ENCODE measurements around the gene RRAGA. TPM values are rescaled to one million over a fixed set of nuclear protein-coding genes. Genes with fewer than 3 reads are reported as not detected.

Gene RRAGA
- total and polyA plus RNA-seq, 2 of the 8 experiments (the other 6 are each of a cell fraction or from before 2014, with no cell fraction given) = 45.6 to 46.5 TPM

DNA sequence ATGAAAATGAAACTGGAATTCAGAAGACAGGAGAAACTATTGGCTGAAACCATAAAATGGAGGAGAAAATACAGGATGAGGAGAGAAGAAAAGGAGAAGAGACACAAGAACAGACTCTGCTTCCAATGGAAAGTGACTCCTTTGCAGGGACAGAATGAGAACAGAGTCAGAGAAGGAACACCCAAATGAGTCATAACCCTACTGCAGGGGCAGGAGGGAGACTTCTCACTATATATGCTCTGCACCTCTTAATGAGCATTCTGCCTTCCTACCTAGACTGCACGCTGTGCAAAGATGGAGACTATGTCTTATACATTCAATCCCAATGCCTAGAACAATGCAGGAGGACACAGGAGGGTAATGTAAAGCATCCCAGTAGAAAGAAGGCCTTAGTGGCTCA lies 18.3 kb upstream of the RRAGA start:
- Histone ChIP-seq H3K23me2 (ENCODE audit: low read depth, low read length) (no peaks in the 10 kb centered on the region), H4K8ac (ENCODE audit: extremely low read depth, insufficient read depth, low read length) (no peak overlapping the region), H4K91ac (replicated peaks; ENCODE audit: insufficient read length, low read length) (no peak overlapping the region), H3K23ac (ENCODE audit: insufficient read length) (no peak overlapping the region), H4K20me1 (replicated peaks in 1 of 2; ENCODE audit: control insufficient read depth in 1 of 2, insufficient read depth in 2 of 2, low read length in 2 of 2) (no peaks in the 10 kb centered on the region), H3K14ac (ENCODE audit: insufficient read length) (no peak overlapping the region), H3K27ac (ENCODE audit: low read depth, low read length) (no peak overlapping the region), H2AK5ac (ENCODE audit: low read depth, low read length) (no peak overlapping the region), H2BK15ac (ENCODE audit: low read length) (no peak overlapping the region), H3K79me2 (ENCODE audit: control insufficient read depth in 1 of 2, insufficient read depth in 2 of 2, low read length in 2 of 2) (no peaks in the 10 kb centered on the region), H3K56ac (replicated peaks; ENCODE audit: insufficient read length, low read depth, low read length) (no peak overlapping the region), H3K36me3 (ENCODE audit: control insufficient read depth in 2 of 4, insufficient read depth in 4 of 4, low read length in 3 of 4) (no peaks in the 10 kb centered on the region), H3K4me3 (ENCODE audit: extremely low read depth in 1 of 4, insufficient read depth in 2 of 4, low read depth in 3 of 4, low read length in 4 of 4) (no peak overlapping the region), H3K79me1 (ENCODE audit: low read depth, low read length) (no peaks in the 10 kb centered on the region), H3K18ac (ENCODE audit: extremely low read depth, low read length) (no peak overlapping the region), H3K27me3 (replicated peaks in 1 of 4; ENCODE audit: control insufficient read depth in 3 of 4, extremely low read depth in 1 of 4, insufficient read depth in 3 of 4, low read length in 3 of 4) (no peaks in the 10 kb centered on the region), H2BK120ac (replicated peaks; ENCODE audit: low read depth, low read length) (no peak overlapping the region), H3K9me3 (ENCODE audit: insufficient read depth in 2 of 2, low read depth in 1 of 2, low read length in 1 of 2) (no peaks in the 10 kb centered on the region), H2BK12ac (ENCODE audit: low read depth, low read length) (no peak overlapping the region), H2BK20ac (ENCODE audit: low read length) (no peak overlapping the region), H3K4me2 (ENCODE audit: insufficient read depth in 1 of 2, low read depth in 2 of 2, low read length in 2 of 2) (no peak overlapping the region), H3K4me1 (replicated peaks in 1 of 4; ENCODE audit: control insufficient read depth in 3 of 4, insufficient read depth in 4 of 4, low read length in 3 of 4) (no peaks in the 10 kb centered on the region), H4K5ac (ENCODE audit: insufficient read length, low read depth, low read length) (no peak overlapping the region), H2AFZ (ENCODE audit: low read length) (no peak overlapping the region), H3K9ac (replicated peaks in 1 of 4; ENCODE audit: extremely low read depth in 1 of 4, low read depth in 3 of 4, low read length in 3 of 4) (no peak overlapping the region), H2BK5ac (ENCODE audit: low read depth, low read length) (no peak overlapping the region), H3K4ac (replicated peaks; ENCODE audit: insufficient read length, low read depth, low read length) (no peak overlapping the region)
- POLR2A ChIA-PET (ENCODE audit: partially characterized antibody) = no interaction called here
- 79% methylated on average over 1 of the region's 1 CpG; no CpG with 5 or more reads in 1 of the 2 experiments for WGBS, 2 experiments (ENCODE audit: extremely low coverage in 1 of 2, insufficient coverage in 1 of 2, insufficient read length in 1 of 2, insufficient replicate concordance in 2 of 2, low coverage in 1 of 2, low lambda C conversion rate in 2 of 2, missing lambda C conversion rate in 1 of 2)
- CTCF ChIA-PET (ENCODE audit: partially characterized antibody) = no interaction called here
- TF ChIP-seq GTF2F1 (IDR thresholded peaks at IDR 0.05; ENCODE audit: borderline replicate concordance, low read depth, low read length) = no peak
- TF ChIP-seq SP4 (IDR thresholded peaks at IDR 0.05; ENCODE audit: low read length) = no peak
- TF ChIP-seq POLR2A (IDR thresholded peaks at IDR 0.05; ENCODE audit: control extremely low read depth in 1 of 2, low read depth in 2 of 2, low read length in 2 of 2) = no peak
- TF ChIP-seq BCL11A (IDR thresholded peaks at IDR 0.05; ENCODE audit: low read depth in 2 of 2, low read length in 2 of 2) = no peak
- TF ChIP-seq RNF2 (IDR thresholded peaks at IDR 0.05; ENCODE audit: borderline replicate concordance, low read depth, low read length, missing control alignments, poor library complexity, severe bottlenecking) = no peak
- no peak for FAIRE-seq
- DNase-seq (ENCODE audit: low read depth in 1 of 2, low spot score in 2 of 2) = no peak

Measured in H1 (cell line).